Ishikawa (cell line): Measurements from ENCODE around the gene KATNAL2.

Source experiments
- CEBPB ChIP-seq: IDR thresholded peaks from 2 replicates; pipeline ENCODE4 v1.6.1; 2012
- CREB1 ChIP-seq: IDR thresholded peaks from 2 replicates; pipeline ENCODE4 v1.6.1; 2012; ENCODE audit warnings: low read depth
- EGR1 ChIP-seq: IDR thresholded peaks from 2 replicates; pipeline ENCODE4 v1.6.1; 2012
- EP300 ChIP-seq: IDR thresholded peaks from 2 replicates; pipeline ENCODE4 v1.6.1; 2012; ENCODE audit warnings: borderline replicate concordance
- MAX ChIP-seq: IDR thresholded peaks from 2 replicates; pipeline ENCODE4 v1.6.1; 2012
- NFIC ChIP-seq: IDR thresholded peaks from 2 replicates; pipeline ENCODE4 v1.6.1; 2012
- RAD21 ChIP-seq: IDR thresholded peaks from 2 replicates; pipeline ENCODE4 v1.6.1; 2012; ENCODE audit warnings: low read depth
- REST ChIP-seq: IDR thresholded peaks from 2 replicates; pipeline ENCODE4 v1.6.1; 2012; ENCODE audit warnings: low read depth, mild to moderate bottlenecking
- TAF1 ChIP-seq: IDR thresholded peaks from 2 replicates; pipeline ENCODE4 v1.6.1; 2012; ENCODE audit warnings: low read depth, mild to moderate bottlenecking
- TCF12 ChIP-seq: IDR thresholded peaks from 2 replicates; pipeline ENCODE4 v1.6.1; 2012; ENCODE audit warnings: low read depth
- TEAD4 ChIP-seq: IDR thresholded peaks from 2 replicates; pipeline ENCODE4 v1.6.1; 2012
- TF ChIP-seq, protein P1 (sequence below): IDR thresholded peaks from 2 replicates; pipeline ENCODE4 v1.6.1; 2012

- TF ChIP-seq EGR1 (no peak), REST (no peak), TAF1 (no peak), EP300 (no peak), NFIC (no peak), RAD21 (no peak), MAX (no peak), CEBPB (no peak), CREB1 (no peak), TEAD4 (no peak), TCF12 (no peak)
- TF ChIP-seq, protein P1, sequence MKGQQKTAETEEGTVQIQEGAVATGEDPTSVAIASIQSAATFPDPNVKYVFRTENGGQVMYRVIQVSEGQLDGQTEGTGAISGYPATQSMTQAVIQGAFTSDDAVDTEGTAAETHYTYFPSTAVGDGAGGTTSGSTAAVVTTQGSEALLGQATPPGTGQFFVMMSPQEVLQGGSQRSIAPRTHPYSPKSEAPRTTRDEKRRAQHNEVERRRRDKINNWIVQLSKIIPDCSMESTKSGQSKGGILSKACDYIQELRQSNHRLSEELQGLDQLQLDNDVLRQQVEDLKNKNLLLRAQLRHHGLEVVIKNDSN: no peak
These were observed 49.1 kb upstream of the KATNAL2 start for GRCh38 chr18:46868169-46868921.
